ENCODE results near the gene KRTAP4-12. TPM values are rescaled to one million over a fixed set of nuclear protein-coding genes. Genes with fewer than 3 reads are reported as not detected.

Gene KRTAP4-12
- total RNA-seq, 4 donors from 2014 or later, result not detected

DNA sequence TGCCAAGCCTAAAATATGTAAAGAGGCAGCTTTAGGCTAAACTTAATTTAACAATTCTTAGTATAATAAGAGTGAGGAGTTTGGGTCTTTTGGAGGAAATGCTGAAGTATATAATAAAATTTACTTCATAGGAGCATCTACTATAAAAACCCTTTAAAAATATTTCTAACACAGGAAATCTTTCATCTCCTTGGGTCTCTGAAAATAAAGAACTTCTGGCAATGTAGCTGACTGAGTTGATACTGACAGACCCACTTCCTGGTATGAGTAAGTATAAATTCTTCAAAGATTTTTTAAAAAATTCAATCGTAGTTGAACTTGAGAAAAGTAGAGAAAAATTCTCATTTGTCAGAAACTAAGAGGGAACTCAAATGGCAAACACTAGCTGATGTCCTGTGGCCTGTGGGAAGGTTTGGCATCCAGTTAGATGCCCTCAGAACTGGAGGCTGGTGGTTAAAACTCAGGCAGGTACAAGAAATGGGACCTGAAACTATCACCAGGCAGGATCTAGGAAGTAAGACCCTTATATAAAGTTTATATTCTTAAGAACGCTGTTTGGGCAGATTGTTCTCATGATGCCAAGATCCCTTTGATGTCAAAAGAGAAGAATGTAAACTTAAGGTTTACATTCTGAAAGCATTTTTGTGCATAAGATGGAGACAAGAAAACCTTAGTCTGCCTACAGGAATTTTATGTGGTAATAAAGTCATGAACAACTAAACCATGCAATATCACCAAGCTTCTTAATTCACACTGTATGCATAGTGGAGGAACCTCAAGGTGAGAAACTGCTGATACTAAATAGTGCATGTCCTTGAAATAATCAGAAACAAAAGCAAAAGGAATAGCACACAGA lies 10.1 kb upstream of the KRTAP4-12 start:
- Histone ChIP-seq H3K27me3 (no peaks in the 10 kb centered on the region), H3K27ac (no peak overlapping the region), H3K36me3 (no peaks in the 10 kb centered on the region), H3K4me1 (no peaks in the 10 kb centered on the region), H3K9me3 (no peaks in the 10 kb centered on the region), H3K4me3 (replicated peaks in 1 of 3) (no peak overlapping the region)
- WGBS, 2 donors, result 68 to 74% methylated on average over 2 of the region's 2 CpGs
- no peak for DNase-seq
- intact Hi-C loops (cut with DNase I), result no loop called here
- TF ChIP-seq POLR2A (IDR thresholded peaks at IDR 0.05) (no peak), CTCF (IDR thresholded peaks at IDR 0.05) (no peak)

DNA sequence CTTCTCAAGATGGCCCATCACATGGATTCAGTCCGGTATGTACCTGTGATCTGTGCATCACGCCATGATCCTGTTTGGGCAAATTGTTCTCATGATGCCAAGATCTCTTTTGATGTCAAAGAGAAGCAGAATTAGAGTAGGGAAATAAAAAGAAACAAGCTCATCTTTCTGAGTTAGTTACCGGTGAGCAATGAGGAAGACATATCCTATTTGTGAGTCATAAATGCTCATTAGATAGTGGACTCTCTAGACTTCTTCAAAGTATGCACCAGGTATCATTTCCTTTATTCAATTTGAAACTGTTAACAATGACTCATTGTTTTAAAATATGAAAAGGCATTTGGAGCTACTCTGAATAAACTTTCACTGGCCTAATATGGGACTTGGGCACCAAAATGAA lies 8.0 kb upstream of the KRTAP4-12 start:
- Histone ChIP-seq H3K36me3 (no peaks in the 10 kb centered on the region), H3K9me3 (no peaks in the 10 kb centered on the region), H3K4me3 (replicated peaks in 1 of 3) (no peak overlapping the region), H3K27ac (no peak overlapping the region), H3K4me1 (no peaks in the 10 kb centered on the region), H3K27me3 (no peaks in the 10 kb centered on the region)
- 92 to 95% methylated on average over 3 of the region's 3 CpGs for WGBS, 2 donors
- no peak for DNase-seq
- intact Hi-C loops (cut with DNase I), result no loop called here
- TF ChIP-seq CTCF (IDR thresholded peaks at IDR 0.05) (no peak), POLR2A (IDR thresholded peaks at IDR 0.05) (no peak)

DNA sequence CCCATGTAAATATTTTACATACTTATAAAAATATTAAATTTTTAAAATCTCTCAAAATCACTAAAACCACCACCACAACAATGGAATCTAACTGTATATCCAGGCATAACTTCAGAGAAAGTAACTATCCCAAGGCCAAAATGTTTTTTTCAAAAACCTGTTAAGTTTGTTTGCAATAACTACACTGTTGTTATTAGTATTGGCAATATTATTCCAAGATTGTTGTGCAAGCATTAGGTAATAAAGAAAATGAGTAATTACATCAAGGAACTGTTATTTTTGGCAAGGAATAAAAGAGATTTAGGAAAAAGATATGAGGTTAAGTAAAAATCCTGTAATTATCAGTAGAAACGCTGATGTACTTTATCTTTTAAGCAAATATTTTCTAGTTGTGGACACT lies 3.4 kb upstream of the KRTAP4-12 start:
- intact Hi-C loops (cut with DNase I), result no loop called here
- Histone ChIP-seq H3K4me1 (no peaks in the 10 kb centered on the region), H3K36me3 (no peaks in the 10 kb centered on the region), H3K27me3 (no peaks in the 10 kb centered on the region), H3K27ac (no peak overlapping the region), H3K4me3 (replicated peaks in 1 of 3) (no peak overlapping the region), H3K9me3 (no peaks in the 10 kb centered on the region)
- no peak for DNase-seq
- TF ChIP-seq CTCF (IDR thresholded peaks at IDR 0.05) (no peak), POLR2A (IDR thresholded peaks at IDR 0.05) (no peak)
- 77 to 80% methylated on average over 1 of the region's 1 CpG for WGBS, 2 donors

DNA sequence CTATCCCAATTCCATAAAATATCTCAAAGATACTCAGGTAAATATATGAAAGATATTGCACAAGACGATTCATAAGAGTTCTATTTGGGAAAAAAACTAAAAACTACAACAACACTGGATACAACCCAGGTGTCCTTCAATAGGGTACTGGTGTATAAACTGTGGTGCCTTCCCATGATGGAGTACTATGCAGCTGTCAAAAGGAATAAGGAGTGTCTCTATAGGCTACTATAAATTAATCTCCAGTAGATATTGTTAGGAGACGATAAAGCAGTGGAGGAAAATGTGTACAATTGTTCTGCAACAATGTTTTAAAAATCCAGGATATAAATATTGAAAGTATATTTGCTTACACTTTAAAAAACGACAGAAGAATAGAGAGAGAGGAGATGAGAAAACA lies 2.4 kb upstream of the KRTAP4-12 start:
- WGBS, 2 donors, result 89 to 91% methylated on average over 3 of the region's 3 CpGs
- intact Hi-C loops (cut with DNase I), result no loop called here

More for the DNA sequence above, 2.4 kb upstream of the KRTAP4-12 start:
- TF ChIP-seq POLR2A (IDR thresholded peaks at IDR 0.05) (no peak), CTCF (IDR thresholded peaks at IDR 0.05) (no peak)
- H3K4me3 ChIP-seq (replicated peaks in 1 of 3), result no peak overlapping the region
- H3K36me3 ChIP-seq, result no peaks in the 10 kb centered on the region
- H3K27me3 ChIP-seq, result no peaks in the 10 kb centered on the region
- DNase-seq, result no peak
- H3K27ac ChIP-seq, result no peak overlapping the region
- H3K4me1 ChIP-seq, result no peaks in the 10 kb centered on the region
- H3K9me3 ChIP-seq, result no peaks in the 10 kb centered on the region

Data from thyroid gland (tissue), 4 donors.